ENCODE data around the gene HSD11B2.

DNA sequence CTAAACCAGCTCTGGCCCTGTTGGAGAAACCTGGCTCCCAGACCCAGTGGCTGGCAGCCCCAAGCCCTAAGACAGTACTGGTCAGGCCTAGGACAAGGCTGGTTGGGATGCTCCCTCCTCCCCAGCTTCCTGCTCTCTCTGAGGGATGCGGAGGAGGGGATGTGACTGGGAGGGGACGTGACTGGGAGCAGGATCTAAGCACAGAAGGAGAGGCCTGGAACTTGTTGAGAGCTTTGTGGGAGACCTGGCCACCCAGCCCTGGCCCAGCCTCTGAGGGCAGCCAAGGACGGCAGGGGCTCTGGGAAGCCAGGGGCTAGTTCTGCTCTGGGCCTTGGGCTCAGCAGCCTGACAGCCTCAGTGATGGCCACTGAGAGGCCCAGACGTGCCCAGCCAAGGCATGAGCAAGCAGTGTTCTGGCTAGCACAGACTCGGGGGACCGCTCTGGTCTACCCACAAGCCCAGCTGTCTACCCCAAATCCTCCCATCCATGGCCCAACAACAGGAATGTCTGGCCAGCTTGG, 27.3 kb downstream of the HSD11B2 start:
- TF ChIP-seq TAF1 (IDR thresholded peaks at IDR 0.05; ENCODE audit: borderline replicate concordance, insufficient read depth, low read length) (no peak), REST (IDR thresholded peaks at IDR 0.05; ENCODE audit: insufficient read depth in 1 of 2, low read depth in 2 of 2, low read length in 2 of 2) (no peak), POLR2AphosphoS5 (IDR thresholded peaks at IDR 0.05; ENCODE audit: low read depth, low read length) (no peak), SIN3A (IDR thresholded peaks at IDR 0.05; ENCODE audit: borderline replicate concordance, insufficient read depth, low read length) (no peak), FOXP2 (optimal IDR thresholded peaks at IDR 0.05; ENCODE audit: borderline replicate concordance, extremely low read depth, extremely low read length, insufficient read depth) (no peak)

Measured in PFSK-1 (cell line).